Pancreas (tissue), 10 donors: ENCODE measurements around the gene HLA-DQB1. TPM values are rescaled to one million over a fixed set of nuclear protein-coding genes. Genes with fewer than 3 reads are reported as not detected.
"Not testable (repeated sequence)": the region's sequence is repeated elsewhere in the genome, so short reads cannot be mapped to it uniquely, and the experiment has no call there.

Experiments
- ATAC-seq, 4 donors: fragments of 200-7000 bp; cut with Tn5 transposase; one replicate each; pipeline versions ENCODE4 v1.8.0 to v1.9.1; 2020; ENCODE audit warnings: mild to moderate bottlenecking in 4 of 4, moderate library complexity in 4 of 4
- DNase-seq, 6 donors: peaks; one replicate each; pipeline ENCODE4 v3.0.0-alpha.2; 2020
- FAIRE-seq: peaks from 2 replicates; lab custom pipeline; 2012; peaks lifted over from hg19 to GRCh38; lab: Jason Lieb, UNC
- H3K27ac ChIP-seq, 4 donors: fragments of 200-600 bp; sonication (generic); 1 replicate in 3 of 4; 2 replicates in 1 of 4; pipeline versions ENCODE4 v1.5.0 to v1.8.0; 2020
- H3K27me3 ChIP-seq, 4 donors: fragments of 200-600 bp; one replicate each; pipeline ENCODE4 v1.8.0; 2021
- H3K36me3 ChIP-seq, 3 donors: fragments of 200-600 bp; sonication (generic) in 1 of 3; one replicate each; pipeline versions ENCODE4 v1.5.0 to v1.8.0; 2020 to 2021
- H3K4me1 ChIP-seq, 3 donors: fragments of 200-600 bp; one replicate each; pipeline ENCODE4 v1.8.0; 2021
- H3K4me3 ChIP-seq, 4 donors: fragments of 200-600 bp; sonication (generic) in 2 of 4; one replicate each; pipeline versions ENCODE4 v1.5.0 to v1.8.0; 2020 to 2021
- H3K9me3 ChIP-seq, 4 donors: fragments of 200-600 bp; one replicate each; pipeline ENCODE4 v1.8.0; 2021
- WGBS, 2 donors: extraction: QIAGEN DNeasy Blood & Tissue Kit; methylation state at CpG; one replicate each; pipeline ENCODE4 v1.1.7; 2013; 5-methylcytosine and 5-hydroxymethylcytosine counted together
- intact Hi-C, 3 donors: fragments of 100-400 bp; cut with DNase I; formaldehyde crosslinking; loops; one replicate each; pipeline versions ENCODE4 v1.11.1 to v1.14.2; 2022
- polyA plus RNA-seq, 2 donors: library from polyadenylated mRNA; stranded (reverse); fragments of 200-250 nt; gene quantifications; one replicate each; pipeline ENCODE4 v1.2.3, GENCODE V29; 2013
- total RNA-seq, 6 donors: library from RNA; stranded (reverse); fragmentation: NEBNext Ultra II Directional in 4 of 6; extraction: Animal tissue kit (Norgen Biotek cat#: 25700) in 4 of 6; gene quantifications; one replicate each; pipeline versions ENCODE4 v1.2.1 to v1.2.4, GENCODE V29; 2021 to 2023
- TF ChIP-seq, protein P1 (sequence below), 4 donors: fragments of 200-600 bp; sonication (generic) in 3 of 4; IDR thresholded peaks; one replicate each; pipeline versions ENCODE4 v1.5.0 to v1.8.0; 2021; ENCODE audit warnings: antibody characterized with exemption in 4 of 4
- donor health status: healthy with polysubstance abuse.
- donor health status: DM: no; HTN: no; CAD: no; lungs with moderate emphysema.
- donor health status: DM: no; HTN: no; CAD: no.
- donor health status: control.
- donor health status: control.
- donor health status: Bipolar disorder and iron deficiency.
- donor health status: DM: yes; HTN: yes; CAD: no.
- donor health status: DM: no; HTN: no; CAD: no.
- donor health status: DM: no; HTN: no; CAD: no.
- donor health status: DM: yes; HTN: yes; CAD: no.

HLA-DQB1 gene
- total and polyA plus RNA-seq, 8 donors, result 0.63 to 24.7 (median 5.8) TPM

DNA sequence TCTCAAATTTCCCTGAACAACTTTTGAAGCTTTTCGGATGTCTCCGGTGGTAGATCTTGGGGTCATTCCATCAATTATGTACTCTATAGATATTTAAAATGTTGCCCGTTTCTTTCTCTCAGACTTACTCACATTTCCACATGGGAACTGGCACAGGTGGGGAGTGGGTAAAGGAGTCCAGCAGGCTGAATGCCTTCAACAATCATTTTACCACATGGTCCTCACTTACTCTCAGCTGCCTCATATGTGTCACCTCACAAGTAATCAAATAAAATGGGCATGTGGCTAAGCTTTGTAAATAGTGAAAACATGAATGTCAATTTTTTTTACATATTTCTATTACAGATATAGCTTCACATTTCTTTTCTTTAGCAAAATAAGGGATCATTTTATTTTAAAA, 28.6 kb downstream of the HLA-DQB1 start:
- no peaks in the 10 kb centered on the region for H3K27me3 ChIP-seq
- WGBS, 2 donors, result 39 to 42% methylated on average over 3 of the region's 3 CpGs
- DNase-seq (no peak), FAIRE-seq (no peak), ATAC-seq (no peak)
- intact Hi-C loops, result no loop called here
- no peak overlapping the region for H3K27ac ChIP-seq
- no peaks in the 10 kb centered on the region for H3K9me3 ChIP-seq
- H3K36me3 ChIP-seq, result no peaks in the 10 kb centered on the region
- TF ChIP-seq, protein P1, sequence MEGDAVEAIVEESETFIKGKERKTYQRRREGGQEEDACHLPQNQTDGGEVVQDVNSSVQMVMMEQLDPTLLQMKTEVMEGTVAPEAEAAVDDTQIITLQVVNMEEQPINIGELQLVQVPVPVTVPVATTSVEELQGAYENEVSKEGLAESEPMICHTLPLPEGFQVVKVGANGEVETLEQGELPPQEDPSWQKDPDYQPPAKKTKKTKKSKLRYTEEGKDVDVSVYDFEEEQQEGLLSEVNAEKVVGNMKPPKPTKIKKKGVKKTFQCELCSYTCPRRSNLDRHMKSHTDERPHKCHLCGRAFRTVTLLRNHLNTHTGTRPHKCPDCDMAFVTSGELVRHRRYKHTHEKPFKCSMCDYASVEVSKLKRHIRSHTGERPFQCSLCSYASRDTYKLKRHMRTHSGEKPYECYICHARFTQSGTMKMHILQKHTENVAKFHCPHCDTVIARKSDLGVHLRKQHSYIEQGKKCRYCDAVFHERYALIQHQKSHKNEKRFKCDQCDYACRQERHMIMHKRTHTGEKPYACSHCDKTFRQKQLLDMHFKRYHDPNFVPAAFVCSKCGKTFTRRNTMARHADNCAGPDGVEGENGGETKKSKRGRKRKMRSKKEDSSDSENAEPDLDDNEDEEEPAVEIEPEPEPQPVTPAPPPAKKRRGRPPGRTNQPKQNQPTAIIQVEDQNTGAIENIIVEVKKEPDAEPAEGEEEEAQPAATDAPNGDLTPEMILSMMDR (IDR thresholded peaks at IDR 0.05), result no peak
- no peak overlapping the region for H3K4me3 ChIP-seq
- H3K4me1 ChIP-seq, result no peaks in the 10 kb centered on the region

DNA sequence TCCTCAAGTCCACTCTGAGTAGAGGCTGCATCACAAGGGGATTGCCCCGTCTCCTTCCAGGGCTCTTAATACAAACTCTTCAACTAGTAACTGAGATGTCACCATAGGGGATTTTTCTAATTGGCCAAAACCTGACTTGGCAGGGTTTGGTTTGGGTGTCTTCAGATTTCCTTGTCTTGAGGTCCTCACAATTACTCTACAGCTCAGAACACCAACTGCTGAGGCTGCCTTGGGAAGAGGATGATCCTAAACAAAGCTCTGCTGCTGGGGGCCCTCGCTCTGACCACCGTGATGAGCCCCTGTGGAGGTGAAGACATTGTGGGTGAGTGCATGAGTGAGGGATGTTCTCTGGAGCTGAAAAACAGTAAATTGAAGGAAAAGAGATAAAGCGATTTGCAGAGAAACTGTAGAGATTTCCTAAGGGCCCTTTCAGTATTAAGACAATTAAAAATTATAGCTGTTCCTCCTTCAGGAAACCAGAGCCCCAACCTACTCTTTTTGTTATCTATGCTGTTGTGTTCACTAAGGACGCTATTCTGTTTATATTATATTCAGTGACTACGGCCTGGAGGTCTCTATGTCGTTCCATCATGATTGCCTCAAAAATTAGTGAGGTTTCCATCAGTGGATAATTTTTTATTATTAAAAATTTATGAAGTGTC, 29.1 kb downstream of the HLA-DQB1 start, which contains the start of gene HLA-DQA1:
HLA-DQA1 (plus strand) TSS at position 188 of the 662 bp plus-strand sequence; CDS start at position 241, 53 bp downstream.
- ATAC-seq (peak in 2 of 4 donors; percentile 71 to 90), FAIRE-seq (no peak), DNase-seq (peak in 1 of 6 donors; percentile 16)
- H3K27me3 ChIP-seq, result no peaks in the 10 kb centered on the region
- H3K4me1 ChIP-seq, result no peaks in the 10 kb centered on the region
- no peaks in the 10 kb centered on the region for H3K36me3 ChIP-seq
- 35 to 49% methylated on average over 7 of the region's 7 CpGs for WGBS, 2 donors
- H3K27ac ChIP-seq, result no peak within 1 kb of the TSS
- H3K4me3 ChIP-seq, result no peak within 1 kb of the TSS
- TF ChIP-seq, protein P1 (IDR thresholded peaks at IDR 0.05), result no peak
- H3K9me3 ChIP-seq, result no peaks in the 10 kb centered on the region
- intact Hi-C loops, result no loop called here

- Histone ChIP-seq H3K36me3 (no peaks in the 10 kb centered on the region), H3K4me3 (no peak overlapping the region), H3K9me3 (no peaks in the 10 kb centered on the region), H3K27me3 (no peaks in the 10 kb centered on the region), H3K4me1 (no peaks in the 10 kb centered on the region), H3K27ac (no peak overlapping the region)
- intact Hi-C loops, result no loop called here
- TF ChIP-seq, protein P1 (IDR thresholded peaks at IDR 0.05), result no peak
- DNase-seq (no peak), ATAC-seq (no peak), FAIRE-seq (no peak)
- 12 to 26% methylated on average over 2 of the region's 2 CpGs for WGBS, 2 donors
These were observed 30.8 kb downstream of the HLA-DQB1 start for GRCh38 chr6:32635526-32636123.

DNA sequence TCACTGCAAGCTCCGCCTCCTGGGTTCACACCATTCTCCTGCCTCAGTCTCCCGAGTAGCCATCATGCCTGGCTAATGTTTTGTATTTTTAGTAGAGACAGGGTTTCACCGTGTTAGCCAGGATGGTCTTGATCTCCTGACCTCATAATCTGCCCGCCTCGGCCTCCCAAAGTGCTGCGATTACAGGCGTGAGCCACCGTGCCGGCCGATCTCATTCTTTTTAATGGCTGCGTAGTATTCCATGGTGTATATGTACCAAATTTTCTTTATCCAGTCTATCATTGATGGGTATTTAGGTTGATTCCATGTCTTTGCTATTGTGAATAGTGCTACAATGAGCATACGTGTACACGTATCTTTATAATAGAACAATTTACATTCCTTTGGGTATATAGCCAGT, 36.7 kb downstream of the HLA-DQB1 start:
- FAIRE-seq, DNase-seq, intact Hi-C loops, H3K27ac ChIP-seq, H3K27me3 ChIP-seq, H3K36me3 ChIP-seq, ATAC-seq, H3K4me1 ChIP-seq, H3K9me3 ChIP-seq, H3K4me3 ChIP-seq: not testable (repeated sequence)
- 61 to 97% methylated on average over 2 of the region's 13 CpGs for WGBS, 2 donors

DNA sequence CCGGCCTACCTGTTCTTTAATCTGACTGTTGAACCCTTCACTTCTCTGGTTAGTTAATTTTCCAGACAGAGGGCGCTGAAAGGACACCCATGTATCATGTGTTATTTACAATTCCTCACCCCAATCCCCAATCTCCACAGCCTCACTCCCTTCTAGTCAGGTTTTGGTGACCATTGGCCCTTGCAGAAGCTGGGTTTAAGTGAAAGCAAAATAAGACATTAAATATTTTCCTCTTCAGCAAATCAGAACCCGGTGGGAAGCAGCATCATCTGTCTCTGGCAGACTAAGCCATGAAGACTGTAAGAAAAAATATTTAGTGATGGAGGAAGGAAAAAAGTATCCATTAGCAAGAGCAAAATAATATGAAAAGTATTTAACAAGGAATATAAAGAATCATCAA, 38.6 kb downstream of the HLA-DQB1 start:
- no peaks in the 10 kb centered on the region for H3K4me1 ChIP-seq
- peak in 1 of 6 donors; percentile 30 for DNase-seq
- WGBS, 2 donors, result 18 to 32% methylated on average over 3 of the region's 3 CpGs
- intact Hi-C loops, result no loop called here
- H3K27ac ChIP-seq, result no peak overlapping the region
- TF ChIP-seq, protein P1 (IDR thresholded peaks at IDR 0.05), result no peak
- H3K4me3 ChIP-seq, result no peak overlapping the region
- no peaks in the 10 kb centered on the region for H3K27me3 ChIP-seq
- ATAC-seq, result peak in 2 of 4 donors; percentile 74 to 86
- no peaks in the 10 kb centered on the region for H3K9me3 ChIP-seq
- no peaks in the 10 kb centered on the region for H3K36me3 ChIP-seq
- FAIRE-seq, result no peak
